PFSK-1 (cell line): ENCODE data around the gene SFT2D1.

ENCODE experiments used
- FOXP2 ChIP-seq: optimal IDR thresholded peaks from 2 replicates; pipeline ENCODE3; 2011; ENCODE audit warnings: borderline replicate concordance, control low read depth, inconsistent platforms; ENCODE audit not compliant: insufficient read depth; ENCODE audit errors: extremely low read length, extremely low read depth
- POLR2AphosphoS5 ChIP-seq: IDR thresholded peaks from 2 replicates; pipeline ENCODE4 v1.6.1; 2012; ENCODE audit warnings: low read depth, mild to moderate bottlenecking, control low read depth, low read length, moderate library complexity
- REST ChIP-seq, 2 experiments: IDR thresholded peaks; 2 replicates each; pipeline versions ENCODE4 v1.6.1 to v1.8.0; 2011 to 2012; ENCODE audit warnings: low read depth in 2 of 2, low read length in 2 of 2, control low read depth in 1 of 2, inconsistent platforms in 1 of 2, mild to moderate bottlenecking in 1 of 2, moderate library complexity in 1 of 2; ENCODE audit not compliant: insufficient read depth in 1 of 2
- SIN3A ChIP-seq: IDR thresholded peaks from 2 replicates; pipeline ENCODE4 v1.6.1; 2012; ENCODE audit warnings: mild to moderate bottlenecking, low read length, moderate library complexity, borderline replicate concordance; ENCODE audit not compliant: insufficient read depth
- TAF1 ChIP-seq: IDR thresholded peaks from 2 replicates; pipeline ENCODE4 v1.6.1; 2012; ENCODE audit warnings: low read length, control low read depth, borderline replicate concordance; ENCODE audit not compliant: insufficient read depth

The SFT2D1 gene

GRCh38 chr6:166318649-166319600 is 23.4 kb downstream of the SFT2D1 start:
- TF ChIP-seq POLR2AphosphoS5: 0 out of 2 replicates have a peak, but pooled peaks have one; percentile 17
- no peak for TF ChIP-seq TAF1

GRCh38 chr6:166318227-166318626 is 24.1 kb downstream of the SFT2D1 start:
- no peak for TF ChIP-seq POLR2AphosphoS5
- TF ChIP-seq SIN3A: no peak
- no peak for TF ChIP-seq REST (IDR thresholded peaks at IDR 0.05; ENCODE audit: insufficient read depth in 1 of 2, low read depth in 2 of 2, low read length in 2 of 2)
- TF ChIP-seq TAF1: no peak
- TF ChIP-seq FOXP2: no peak

GRCh38 chr6:166317261-166318212 is 24.8 kb downstream of the SFT2D1 start:
- TF ChIP-seq SIN3A: no peak
- TF ChIP-seq POLR2AphosphoS5: no peak
- TF ChIP-seq FOXP2: no peak
- no peak for TF ChIP-seq REST (IDR thresholded peaks at IDR 0.05; ENCODE audit: insufficient read depth in 1 of 2, low read depth in 2 of 2, low read length in 2 of 2)
- TF ChIP-seq TAF1: no peak

GRCh38 chr6:166315436-166315835 is 26.9 kb downstream of the SFT2D1 start:
- TF ChIP-seq REST (IDR thresholded peaks at IDR 0.05; ENCODE audit: insufficient read depth in 1 of 2, low read depth in 2 of 2, low read length in 2 of 2) (no peak), SIN3A (no peak)

DNA sequence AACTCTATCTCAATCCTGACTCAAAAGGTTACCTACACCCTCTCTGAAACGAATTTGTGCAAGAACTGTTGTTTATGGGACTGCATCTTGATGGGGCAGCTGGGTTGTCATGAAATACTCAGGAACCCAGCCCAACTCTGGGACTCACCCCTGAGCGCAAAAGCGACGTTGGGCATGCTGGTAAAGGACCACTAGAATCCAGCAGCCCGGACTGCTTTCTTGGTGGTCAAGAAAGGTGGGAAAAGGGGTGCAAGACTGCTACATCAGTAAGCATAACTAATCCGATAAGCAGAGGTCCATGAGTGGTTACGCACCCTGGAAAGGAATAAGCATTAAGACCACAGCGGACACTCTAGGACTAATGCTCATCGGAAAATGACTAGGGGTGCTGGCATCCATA is 27.9 kb downstream of the SFT2D1 start:
- no peak for TF ChIP-seq REST (IDR thresholded peaks at IDR 0.05; ENCODE audit: insufficient read depth in 1 of 2, low read depth in 2 of 2, low read length in 2 of 2)
